Vagina (tissue), 2 donors: Measurements from ENCODE around the gene ATP11C.

Experiments used
- CTCF ChIP-seq, 3 experiments: fragments of 450-650 bp in 2 of 3; fragments of 200-600 bp in 1 of 3; sonication (generic) in 1 of 3; IDR thresholded peaks; one replicate each; pipeline ENCODE4 v1.5.1; 2017 to 2019; ENCODE audit warnings: antibody characterized with exemption in 3 of 3, mild to moderate bottlenecking in 2 of 3, moderate library complexity in 2 of 3
- POLR2A ChIP-seq, 2 donors: fragments of 450-650 bp; IDR thresholded peaks; one replicate each; pipeline ENCODE4 v1.6.1; 2017; ENCODE audit warnings: antibody characterized with exemption in 2 of 2, mild to moderate bottlenecking in 2 of 2, moderate library complexity in 2 of 2

DNA sequence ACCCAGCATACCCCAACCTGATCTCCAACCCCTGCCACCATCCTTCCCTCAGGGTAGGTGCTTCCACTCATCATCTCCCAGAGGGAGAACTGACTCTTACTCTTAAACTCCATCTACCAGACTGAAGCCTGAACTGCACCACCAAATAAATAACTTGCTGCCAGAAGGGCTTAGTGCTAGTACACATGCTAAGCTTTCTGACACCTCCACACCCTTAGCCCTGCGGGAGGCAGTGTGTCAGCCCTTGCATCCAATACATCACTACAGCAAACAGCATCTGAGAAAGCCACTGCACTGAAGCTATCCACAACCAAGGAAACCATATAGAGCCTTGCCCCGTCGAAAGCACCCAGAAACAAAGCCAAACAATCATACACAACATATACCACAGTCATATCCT is 156.3 kb downstream of the ATP11C start:
- no peak for TF ChIP-seq CTCF (IDR thresholded peaks at IDR 0.05)
- no peak for TF ChIP-seq POLR2A (IDR thresholded peaks at IDR 0.05)
